Embryonic facial prominence (tissue), 1 donor: ENCODE results near the gene NRIP3.
"Not testable (repeated sequence)": the region's sequence is repeated elsewhere in the genome, so short reads cannot be mapped to it uniquely, and the experiment has no call there.

Experiments used
- DNase-seq: peaks from one replicate; pipeline ENCODE4 v3.0.0-alpha.2; 2016; ENCODE audit errors: extremely low spot score

NRIP3 gene

DNA sequence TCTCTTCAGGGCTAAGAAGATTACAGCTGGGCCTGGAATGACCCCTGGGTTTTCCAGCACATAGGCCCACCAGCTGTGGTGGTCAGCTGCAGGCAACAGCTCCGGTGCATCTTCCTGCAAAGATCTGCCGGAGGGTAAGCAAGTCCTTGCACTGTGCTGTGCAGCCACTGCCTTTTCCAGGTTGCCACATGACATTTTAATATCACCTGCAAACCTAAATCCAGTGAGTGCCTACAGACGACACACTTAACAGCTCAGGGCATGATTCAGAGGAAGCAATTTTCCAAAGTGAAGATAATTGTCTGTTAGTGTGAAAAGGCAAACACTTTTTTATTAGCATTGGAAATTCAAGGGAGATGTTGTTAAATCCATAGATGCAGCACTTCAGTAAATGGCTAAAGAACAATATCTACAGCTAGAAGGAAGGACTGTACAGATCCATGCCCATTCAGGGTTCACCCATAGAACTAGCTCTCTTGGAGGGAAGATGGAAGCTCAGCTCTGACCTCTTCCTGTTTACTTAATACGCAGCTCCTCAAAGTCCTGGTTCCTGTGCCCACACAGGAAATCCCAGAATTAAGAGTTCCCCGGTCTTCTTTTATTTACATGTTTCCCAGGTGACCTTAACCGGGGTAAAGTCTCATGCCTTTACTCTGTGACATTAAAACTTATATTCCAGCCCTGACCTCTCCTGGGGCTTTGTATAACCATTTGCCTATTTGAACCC lies 13.3 kb upstream of the NRIP3 start:
- DNase-seq, result no peak

DNA sequence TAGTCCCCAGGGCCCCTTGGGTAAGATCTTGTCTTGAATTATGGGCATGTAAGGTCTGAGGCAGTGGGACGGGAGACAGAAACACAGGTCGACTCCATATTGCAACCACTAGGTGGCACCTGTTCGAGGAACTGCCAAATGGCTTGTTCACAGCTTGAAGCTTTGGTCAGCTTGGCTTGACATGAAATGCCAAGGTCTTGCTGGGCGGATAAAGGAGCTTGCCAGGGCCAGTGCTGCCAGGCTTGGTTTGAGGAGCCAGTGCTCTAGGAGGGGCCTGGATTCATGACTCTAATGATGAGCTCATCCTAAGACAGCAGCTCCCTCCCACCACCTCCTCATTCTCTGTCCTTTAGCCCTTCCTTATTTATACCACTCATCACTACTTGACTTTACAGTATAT lies 11.9 kb upstream of the NRIP3 start:
- no peak for DNase-seq

DNA sequence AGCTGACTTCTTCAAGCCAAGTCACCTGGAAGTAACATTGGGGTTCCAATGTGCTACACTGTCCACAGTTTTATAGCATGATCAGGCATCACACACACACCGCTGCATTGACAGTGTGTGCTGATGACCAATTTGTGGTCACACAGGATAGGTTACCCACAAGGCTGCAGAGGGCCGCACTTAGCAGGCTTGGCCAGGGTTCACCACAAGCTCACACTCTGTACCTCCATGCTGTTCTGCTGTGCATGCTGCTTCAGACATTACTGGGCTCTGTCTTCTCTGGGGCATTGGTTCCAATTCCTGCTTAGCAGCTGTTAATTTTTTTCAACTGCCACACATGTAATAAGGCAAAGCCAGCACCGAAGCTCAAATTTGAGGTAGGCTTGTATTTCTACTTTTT lies 11.0 kb upstream of the NRIP3 start:
- no peak for DNase-seq

DNA sequence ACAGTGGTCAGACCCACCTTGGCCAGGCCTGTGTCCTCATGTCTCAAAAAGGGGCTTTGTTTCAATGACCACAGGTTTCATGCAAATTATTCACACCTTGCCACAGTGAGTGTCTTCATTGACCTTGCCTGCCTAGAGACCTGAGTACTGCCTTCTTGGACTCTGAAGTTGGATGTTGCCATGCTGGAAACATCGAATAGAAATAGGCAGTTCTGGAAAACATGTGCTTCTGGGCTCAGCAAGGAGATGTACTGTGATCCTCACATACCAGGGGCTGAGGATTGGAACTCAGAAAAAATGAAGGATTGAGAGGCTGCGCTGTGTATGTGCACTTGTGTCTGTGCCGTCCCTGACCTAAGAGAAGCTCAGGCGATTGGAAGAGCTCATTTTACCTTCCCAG lies 9.6 kb upstream of the NRIP3 start:
- DNase-seq, result no peak

DNA sequence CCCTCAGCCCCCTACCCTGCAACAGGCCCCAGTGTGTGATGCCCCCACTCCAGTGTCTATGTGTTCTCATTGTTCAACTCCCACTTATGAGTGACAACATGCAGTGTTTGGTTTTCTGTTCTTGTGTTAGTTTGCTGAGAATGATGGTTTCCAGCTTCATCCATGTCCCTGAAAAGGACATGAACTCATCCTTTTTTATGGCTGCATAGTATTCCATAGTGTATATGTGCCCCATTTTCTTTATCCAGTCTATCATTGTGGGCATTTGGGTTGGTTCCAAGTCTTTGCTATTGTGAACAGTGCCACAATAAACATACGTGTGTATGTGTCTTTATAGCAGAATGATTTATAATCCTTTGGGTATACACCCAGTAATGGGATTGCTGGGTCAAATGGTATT lies 5.7 kb upstream of the NRIP3 start:
- DNase-seq, result not testable (repeated sequence)

DNA sequence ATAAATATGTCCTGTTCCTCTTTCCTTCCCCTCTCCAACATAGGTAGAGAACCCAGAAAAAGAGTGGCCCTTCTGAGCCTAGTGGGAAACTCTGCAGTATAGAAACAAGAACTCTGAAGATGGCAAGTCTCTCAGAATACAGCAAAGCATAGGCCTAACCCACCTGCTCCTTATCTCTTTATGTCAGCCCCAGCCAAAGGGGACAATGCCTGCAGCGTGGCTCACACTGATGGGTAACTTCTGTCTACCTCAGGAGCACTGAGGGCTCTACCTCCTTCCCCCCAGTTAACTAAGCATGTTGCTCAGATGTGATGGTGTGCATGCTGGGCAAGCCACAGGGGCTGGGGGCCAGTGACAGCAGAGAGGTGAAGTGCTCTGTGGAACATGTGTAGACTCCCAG lies 4.9 kb upstream of the NRIP3 start:
- DNase-seq, result no peak

DNA sequence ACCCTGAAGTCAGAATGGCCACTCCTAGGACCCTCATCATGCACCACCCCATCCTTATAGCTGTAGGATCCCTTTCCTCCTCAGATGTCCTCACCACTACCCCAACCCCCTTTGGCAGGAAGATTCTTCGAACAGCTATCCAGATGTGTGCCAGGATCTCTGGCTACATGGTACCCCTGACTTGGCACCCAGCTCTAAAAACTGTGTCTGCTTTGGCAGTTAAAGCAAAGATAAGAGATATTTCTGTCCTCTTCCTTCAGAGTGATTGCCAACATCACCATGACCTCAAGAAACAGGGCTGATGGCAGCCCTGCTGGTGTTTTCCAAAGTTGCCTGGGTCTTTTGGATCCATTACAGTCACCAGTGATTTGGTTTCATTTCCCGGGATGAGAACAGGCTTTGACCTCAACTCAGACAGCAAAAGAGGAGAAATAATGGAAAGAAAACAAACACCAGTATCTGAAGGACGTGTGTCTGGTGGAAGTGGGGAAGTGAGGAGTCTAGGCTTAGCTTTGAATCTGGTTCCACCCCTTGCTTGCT lies 4.3 kb upstream of the NRIP3 start:
- DNase-seq, result no peak

DNA sequence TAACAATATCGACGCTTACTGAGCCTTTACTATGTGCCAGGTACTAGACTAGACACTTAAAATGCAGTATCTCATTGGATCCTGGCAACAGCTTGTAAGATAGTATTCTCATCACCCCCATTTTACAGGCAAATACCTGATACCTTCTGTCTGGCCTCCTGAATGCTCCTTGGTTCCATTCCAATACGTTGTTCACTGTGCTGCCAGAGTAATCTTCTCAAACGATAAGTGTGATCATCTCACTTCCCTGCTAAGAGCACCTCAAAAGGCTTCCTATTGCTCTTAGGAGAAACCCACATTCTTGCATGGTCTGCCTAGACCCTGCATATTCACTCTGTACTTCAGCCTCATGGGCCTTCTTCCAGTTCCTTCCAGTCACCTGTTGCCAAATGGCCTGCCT lies 1.3 kb upstream of the NRIP3 start:
- no peak for DNase-seq

DNA sequence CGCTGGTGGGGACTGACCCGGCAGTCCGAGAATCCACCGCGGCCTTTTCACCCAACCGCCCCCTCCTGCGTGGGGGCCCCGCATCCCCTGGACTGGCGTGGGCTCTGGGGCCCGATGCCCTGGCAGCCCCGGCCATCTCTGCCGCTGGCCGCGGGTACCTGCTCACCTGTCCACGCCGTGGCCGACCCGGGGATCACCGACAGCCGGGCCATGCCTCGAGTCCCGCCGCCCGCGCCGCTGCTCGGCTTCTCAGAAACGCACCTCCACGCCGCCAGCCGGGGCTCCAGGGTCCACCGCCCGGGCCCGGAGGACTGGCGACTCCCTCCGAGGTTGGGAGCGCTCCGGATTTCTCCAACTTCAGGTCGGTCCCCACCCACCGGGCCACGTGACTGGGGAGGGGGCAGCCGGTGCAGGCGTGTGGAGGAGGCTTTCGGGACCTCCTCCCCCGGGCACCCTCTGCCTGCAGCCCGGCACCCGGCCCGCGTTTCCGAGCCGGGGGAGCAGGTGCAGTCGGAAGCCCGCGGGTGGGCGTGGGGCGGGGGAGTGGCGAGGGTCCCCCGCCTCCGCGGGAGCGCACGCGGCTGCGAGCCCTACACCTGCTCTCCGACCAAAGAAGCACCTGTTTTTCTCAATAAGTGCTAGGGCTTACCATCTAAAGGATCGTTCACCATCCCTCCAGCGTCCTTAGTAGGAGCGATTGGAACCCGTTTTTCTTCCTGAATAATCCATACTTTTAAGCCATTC lies 554 bp upstream of the NRIP3 start:
- no peak for DNase-seq

DNA sequence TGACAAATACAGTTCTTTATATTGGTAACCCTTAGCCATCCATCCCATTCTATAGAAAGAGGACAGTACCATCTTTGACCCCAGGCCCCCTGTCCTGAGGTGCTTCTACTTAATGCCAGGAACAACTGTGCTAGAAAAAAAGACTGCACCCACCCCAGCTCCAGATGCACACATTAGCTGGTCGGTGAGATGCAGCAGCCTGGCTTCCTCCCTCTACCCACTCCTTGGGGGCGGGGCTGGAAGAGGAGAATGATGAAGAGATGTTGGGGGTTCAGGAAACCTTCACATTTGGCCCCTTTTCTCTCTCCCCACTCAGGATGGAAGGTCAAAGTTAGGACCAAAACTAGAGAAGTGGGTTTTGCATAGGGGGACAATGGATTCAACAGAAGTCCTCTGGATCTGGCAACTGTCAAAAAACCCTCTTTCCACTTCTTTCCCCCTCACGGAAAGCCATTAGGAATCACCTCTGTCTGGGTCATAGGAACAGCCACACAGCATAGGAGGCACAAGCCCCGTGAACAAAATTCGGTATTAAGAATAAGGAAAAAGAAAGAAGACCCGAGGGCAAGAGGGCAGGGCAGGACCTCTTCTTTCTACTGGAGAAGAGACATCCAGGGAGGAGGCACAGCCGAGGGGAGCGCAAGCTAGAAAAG lies 755 bp downstream of the NRIP3 start:
- no peak for DNase-seq

DNA sequence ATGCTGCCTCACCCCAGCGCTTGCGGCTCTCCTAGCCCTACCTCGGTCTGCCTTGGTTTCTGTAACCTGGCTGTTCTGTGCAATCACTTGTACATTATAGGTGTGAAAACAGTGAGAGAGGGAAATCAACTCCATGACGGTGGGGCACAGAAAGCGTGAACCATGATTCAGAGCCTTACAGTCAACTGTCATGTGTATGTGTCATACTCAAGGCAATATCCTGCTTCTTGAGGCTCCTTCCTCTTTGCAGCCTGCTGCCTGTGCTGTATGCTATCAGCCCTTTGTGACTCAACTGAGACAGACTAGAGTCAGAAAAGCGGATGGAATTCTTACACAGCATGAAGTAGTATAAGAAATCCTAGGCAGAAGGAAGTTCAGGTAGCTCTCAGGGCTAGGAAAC lies 2.1 kb downstream of the NRIP3 start:
- no peak for DNase-seq

DNA sequence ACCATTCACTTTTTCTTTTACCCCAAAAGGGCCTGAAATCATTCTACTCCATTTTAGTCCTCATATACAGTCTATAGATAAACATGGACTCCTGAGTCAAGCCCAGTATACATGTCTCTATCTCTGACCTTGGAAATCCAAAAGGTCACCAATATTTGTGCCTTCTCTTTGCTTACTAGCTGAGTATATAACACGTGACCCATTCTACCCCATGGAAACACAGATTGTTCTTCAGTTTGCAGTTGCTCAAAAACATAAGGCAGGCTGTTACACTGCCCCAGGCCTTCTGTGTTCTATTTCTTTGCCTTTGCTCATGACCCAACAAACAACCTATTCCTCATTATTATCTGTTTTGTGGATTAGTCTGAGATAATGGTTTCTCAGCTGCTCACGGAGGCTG lies 5.8 kb downstream of the NRIP3 start:
- no peak for DNase-seq

DNA sequence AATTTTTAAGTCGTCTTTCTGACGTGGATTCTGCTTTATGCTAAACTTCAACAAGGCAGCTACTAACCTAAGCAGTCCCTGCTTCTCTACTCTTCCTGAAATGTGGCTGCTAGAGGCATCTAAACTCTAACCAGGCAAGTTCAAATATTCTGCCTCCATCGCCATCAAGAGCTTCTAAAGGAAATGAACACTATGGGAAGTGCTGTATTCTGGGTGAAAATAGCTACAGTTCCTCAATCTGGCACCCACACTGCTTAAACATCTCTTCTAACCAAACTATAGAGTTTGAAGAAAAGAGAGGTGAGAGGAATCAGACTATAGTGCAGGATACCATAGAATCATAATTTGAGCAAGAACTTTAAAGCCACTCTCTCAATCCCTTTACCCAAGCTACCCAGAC lies 6.3 kb downstream of the NRIP3 start:
- DNase-seq, result no peak

DNA sequence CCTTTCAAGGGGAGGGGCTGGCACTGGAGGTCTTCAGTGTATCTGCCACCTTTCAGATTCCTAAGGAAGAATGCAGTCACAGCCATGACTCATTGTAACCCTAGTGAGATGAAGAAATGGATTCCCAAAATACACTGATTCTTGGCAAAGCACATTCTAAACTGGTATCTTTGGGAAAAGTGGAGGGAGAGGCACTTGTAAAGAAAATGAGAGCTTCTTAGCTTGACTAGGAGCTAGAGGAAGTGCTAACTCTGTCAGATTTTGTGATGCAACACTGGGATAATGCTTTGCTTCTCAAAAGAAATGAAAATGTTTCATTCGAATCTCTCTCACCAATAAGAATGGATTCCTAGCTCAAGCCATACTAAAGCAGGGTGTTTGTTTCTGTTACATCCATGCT lies 14.3 kb downstream of the NRIP3 start:
- DNase-seq, result no peak

DNA sequence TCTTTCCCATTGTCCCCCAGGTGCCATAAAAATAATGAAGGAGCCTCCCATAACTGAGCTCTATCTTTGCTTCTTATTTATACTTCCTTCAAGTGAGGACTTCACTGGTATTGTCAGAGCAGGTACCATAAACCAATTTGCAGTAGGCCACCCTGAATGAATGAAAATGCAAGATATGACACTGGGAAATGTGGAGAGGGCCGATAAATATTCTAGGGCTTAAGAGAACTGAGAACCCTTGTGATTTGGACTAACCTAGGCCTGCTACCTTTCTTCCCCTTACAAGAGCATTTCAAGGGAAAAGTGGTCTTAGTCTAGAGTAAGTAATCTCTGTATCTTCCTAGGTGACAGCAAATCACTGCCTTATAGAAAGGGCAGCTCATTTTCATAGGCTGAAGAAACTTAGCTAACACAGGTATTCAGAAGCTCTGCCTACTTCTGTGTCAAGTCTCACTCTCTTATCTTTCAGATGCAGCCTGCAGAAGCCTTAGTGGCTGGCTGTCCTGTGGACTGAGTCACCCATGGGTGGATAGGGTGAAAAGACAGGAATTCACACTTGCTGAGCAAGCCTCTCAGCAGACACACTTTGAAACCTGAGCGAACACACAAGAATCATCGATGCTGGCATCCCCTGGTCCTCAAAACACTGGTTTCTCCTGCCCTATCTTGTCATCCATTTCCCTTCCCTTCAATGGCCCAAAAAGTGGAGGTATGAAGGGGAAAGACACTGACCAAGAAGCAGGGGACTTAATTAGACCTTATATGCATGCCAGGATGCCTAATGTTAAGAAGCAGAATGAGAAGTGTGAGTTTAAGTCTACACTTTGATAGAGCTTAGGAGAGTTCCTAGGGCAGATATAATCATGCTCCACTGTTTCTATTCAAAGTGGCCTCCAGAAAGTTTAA lies 15.2 kb downstream of the NRIP3 start:
- no peak for DNase-seq

DNA sequence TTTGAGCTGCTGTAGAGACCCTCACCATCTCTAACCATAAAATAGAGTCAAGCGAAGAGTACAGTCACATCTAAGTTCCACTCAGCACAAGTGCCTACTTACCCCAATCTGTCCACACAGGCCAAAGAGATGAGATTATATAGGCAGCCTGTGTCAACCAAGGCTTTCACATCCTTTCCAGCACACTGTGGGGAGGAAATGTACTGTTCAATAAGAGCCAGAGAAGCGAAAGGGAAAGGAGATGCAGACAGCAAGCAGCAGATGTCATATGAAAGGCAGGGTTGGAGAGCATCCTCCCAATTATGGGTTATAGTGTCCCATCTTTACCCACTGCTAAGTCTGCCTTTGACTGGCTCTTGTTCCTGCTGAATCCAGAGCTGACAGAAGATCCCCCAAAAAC lies 16.4 kb downstream of the NRIP3 start:
- DNase-seq, result no peak

DNA sequence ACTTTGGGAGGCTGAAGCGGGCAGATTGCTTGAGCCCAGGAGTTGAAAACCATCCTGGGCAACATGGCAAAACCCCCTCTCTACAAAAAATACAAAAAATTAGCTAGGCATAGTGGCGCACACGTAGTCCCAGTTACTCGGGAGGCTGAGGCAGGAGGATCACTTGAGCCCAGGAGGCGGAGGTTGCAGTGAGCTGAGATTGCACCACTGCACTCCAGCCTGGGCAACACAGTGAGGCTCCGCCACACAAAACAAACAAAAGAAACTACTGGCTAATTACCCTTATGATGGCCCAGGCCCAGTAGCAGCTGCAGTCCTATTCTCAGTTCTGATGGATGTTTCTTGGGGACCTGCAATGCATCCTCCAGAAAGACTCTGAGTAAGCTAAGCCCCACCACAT lies 17.0 kb downstream of the NRIP3 start:
- not testable (repeated sequence) for DNase-seq

DNA sequence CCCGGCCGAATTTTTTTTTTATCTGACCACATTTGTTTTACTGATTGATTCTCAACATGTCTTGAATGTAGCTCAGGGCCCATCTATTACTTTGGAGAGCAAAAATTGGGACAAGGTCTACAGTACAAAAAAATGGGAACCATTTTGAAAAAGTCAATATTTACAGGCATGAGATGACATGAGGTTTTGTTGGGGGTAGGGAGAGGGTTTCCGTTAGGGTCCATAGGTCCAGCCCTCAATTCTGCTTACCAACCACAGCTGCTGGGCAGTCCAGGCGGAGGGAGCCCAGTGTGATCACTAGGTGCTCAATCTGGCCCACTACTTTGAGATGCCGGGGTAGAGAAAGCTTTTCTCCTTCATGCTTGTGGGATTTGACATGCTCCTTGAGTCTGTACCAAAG lies 18.3 kb downstream of the NRIP3 start:
- no peak for DNase-seq

DNA sequence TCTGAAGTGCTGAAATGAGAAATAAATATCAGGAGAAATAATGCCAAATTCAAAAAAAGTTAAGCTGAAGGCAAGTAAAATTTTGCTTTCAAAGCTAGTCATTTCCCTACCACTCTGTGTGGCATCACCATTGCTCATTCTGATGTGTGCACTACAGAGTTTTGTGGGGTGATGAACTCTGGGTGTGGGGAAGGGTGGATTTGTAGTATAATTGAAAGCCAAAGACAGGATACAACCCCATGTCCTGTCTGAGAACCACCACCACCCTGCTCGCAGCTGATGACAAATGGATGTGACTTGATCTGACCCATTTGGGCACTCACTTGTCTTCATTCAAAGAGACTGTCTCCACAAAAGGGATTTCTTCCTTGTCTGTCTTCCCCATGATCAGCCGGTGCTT lies 20.2 kb downstream of the NRIP3 start:
- DNase-seq, result no peak

DNA sequence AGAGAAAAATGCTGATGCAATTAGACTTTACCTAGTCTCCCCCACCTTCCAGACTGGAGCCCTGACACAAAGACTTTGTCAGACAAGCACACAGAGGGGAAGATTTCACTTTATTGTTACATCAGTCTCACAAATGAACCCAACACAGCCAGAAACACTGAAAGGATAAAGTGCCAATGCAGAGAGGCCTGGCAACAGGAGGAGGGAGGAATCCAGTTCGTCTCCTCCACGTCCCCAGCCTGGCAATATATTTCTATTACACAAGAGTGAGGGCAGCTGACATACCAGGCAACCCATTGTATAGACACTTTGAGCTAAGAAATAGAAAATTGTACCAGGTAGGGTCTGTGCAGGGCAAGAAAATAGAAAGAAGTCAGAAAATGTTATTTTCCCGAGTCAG lies 23.3 kb downstream of the NRIP3 start:
- no peak for DNase-seq

DNA sequence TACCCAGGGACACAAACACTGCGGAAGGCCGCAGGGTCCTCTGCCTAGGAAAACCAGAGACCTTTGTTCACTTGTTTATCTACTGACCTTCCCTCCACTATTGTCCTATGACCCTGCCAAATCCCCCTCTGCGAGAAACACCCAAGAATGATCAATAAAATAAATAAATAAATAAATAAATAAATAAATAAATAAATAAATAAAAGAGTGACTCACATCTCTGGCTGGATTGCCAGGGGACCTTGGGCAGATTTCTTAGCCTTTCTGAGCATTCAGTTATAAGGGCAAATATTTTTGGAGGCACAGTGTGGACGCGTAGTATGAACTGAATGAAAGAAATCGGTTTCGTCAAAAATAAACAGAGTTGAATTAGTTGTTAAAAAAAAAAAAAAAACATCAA lies 24.4 kb downstream of the NRIP3 start:
- not testable (repeated sequence) for DNase-seq

DNA sequence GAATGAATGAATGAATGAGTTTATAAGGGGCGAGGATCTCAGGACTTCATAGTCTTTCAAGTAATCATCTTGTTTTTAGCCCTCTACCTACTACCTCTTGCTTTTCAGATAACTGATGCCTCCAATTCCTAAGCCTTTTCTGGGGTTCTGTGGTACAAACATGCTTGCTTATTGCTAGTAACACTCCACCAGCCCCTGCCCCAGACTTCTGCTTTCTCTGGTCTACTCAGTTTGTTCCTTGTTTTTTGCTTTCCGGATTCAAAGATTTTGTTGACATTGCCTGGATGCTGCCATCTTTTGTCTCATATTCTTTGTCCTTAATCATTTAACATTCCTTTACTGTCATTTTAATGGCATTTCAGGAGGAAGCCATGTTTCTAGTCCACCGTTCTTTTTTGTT lies 30.7 kb downstream of the NRIP3 start:
- no peak for DNase-seq
